Activated CD4-positive, alpha-beta T cell treated with anti-CD3 and anti-CD28 coated beads, Interleukin-2, Interleukin-4, amounts not matched to agents 100 ng/mL and 50 ng/mL, durations not matched to agents 16 hours and 8 hours (primary cell): ENCODE data around the gene TTC34.
"Not testable (repeated sequence)": the region's sequence is repeated elsewhere in the genome, so short reads cannot be mapped to it uniquely, and the experiment has no call there.

Source experiments
- DNase-seq: peaks from one replicate; pipeline ENCODE4 v3.0.0-alpha.2; 2020; ENCODE audit warnings: low spot score

Gene TTC34

GRCh38 chr1:2798958-2799357 is 2.5 kb downstream of the TTC34 start:
- not testable (repeated sequence) for DNase-seq

DNA sequence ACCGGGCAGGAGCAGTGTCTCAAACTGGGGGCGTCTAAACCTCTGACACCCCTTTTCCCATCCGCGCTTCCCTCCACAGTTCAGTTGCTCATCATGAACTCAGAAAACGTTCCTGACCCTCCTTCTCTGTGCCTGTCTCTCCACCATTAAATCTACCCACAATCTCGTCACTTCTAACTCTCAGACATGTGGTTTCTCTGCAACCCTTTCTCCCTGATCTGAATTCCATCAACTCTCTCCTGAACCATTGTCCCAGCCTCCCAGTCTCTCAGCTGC is 3.8 kb downstream of the TTC34 start:
- no peak for DNase-seq

GRCh38 chr1:2796890-2797740 is 4.4 kb downstream of the TTC34 start:
- no peak for DNase-seq

DNA sequence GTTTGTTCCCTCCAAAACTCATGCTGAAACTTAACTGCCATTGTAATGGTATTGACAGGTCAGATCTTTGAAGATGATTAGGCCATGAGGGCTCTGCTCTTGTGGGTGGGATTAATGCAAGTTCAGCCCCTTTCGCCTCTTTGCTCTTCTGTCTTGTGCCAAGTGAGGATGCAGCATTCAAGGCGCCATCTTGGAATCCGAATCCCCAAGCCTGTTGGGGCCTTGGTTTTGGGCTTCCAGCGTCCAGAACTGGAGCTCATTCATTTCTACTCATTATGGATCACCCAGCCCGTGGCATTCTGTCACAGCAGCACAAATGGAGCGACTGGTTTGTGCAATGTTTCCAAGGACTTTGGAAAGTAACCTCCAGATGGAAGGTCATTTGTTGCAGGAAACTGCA is 5.6 kb downstream of the TTC34 start:
- DNase-seq: no peak

DNA sequence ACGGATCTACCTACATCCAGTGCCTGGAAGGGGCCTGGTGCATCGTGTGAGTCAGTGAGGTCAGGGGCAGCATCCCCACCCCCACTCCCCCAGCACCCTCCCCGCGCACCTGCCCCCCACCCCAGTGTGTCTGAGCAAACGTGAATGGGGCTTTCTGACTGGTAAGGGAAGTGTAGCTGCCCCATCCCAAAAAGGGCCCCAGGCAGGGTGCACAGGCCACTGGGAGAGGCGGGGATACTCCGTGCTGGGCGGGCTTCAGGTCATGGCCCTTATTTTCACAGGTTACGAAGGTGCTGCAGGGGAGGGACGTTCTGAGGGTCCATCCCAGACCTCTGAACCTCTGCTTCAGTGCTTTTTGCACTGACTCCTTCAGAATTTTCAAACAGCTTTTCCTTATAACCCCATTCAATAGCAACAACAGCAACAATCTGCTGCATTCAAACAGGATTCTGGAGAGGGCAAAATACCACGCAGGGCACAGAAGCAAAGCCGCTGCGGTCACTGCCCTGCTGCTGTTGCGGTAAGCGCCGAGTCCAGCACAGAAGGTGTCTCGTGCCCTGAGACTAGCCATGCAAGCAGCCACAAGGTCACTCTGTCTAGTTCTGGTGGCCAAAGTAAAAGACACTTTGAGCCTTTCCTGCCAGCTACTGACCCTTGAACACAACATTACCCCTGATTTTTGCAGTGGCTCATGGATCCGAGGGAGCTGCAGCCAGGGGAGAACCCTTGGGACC is 10.3 kb downstream of the TTC34 start:
- DNase-seq: no peak

- no peak for DNase-seq
Observed at GRCh38 chr1:2789986-2790581, 11.4 kb downstream of the TTC34 start.

DNA sequence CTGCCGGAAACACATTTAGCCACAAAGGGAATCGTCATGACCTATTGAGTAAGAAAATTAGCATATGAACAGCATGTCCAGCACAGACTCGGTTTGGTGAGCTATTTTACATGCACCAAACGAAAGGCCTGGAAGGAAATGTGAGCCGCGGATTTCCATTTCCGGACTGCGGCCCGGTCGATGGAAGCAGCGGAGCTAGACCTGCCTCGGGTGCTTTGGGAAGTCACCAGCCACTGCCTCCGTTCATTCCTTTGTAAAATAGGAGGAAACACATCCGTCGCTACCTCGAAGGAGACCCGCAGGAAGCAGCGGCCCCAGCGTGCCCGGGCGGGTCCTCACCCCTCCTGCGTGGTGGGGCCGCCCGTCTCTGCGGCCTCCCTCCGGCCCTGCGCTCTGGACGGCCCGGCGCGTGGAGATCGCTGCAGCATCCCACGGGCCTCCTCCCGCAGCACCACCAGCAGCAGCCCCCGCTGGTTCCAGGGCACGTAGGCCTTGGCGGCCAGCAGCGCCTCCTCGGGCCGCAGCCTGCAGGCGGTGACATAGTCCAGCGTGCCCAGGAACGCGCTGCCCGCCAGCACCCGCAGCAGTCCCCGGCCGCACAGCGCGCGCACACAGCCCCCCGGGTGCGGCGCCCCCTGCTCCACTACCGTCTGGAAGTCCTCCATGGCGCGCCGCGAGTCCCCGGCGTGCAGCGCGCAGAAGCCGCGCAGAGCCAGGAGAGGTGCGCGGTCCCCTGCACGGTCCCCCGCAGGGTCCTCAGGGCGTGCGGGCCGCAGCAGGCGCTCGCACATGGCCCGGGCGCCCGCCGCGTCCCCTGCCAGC is 12.1 kb downstream of the TTC34 start:
- no peak for DNase-seq

GRCh38 chr1:2788506-2789163 is 12.9 kb downstream of the TTC34 start:
- no peak for DNase-seq

GRCh38 chr1:2787163-2787911 is 14.2 kb downstream of the TTC34 start:
- no peak for DNase-seq

DNA sequence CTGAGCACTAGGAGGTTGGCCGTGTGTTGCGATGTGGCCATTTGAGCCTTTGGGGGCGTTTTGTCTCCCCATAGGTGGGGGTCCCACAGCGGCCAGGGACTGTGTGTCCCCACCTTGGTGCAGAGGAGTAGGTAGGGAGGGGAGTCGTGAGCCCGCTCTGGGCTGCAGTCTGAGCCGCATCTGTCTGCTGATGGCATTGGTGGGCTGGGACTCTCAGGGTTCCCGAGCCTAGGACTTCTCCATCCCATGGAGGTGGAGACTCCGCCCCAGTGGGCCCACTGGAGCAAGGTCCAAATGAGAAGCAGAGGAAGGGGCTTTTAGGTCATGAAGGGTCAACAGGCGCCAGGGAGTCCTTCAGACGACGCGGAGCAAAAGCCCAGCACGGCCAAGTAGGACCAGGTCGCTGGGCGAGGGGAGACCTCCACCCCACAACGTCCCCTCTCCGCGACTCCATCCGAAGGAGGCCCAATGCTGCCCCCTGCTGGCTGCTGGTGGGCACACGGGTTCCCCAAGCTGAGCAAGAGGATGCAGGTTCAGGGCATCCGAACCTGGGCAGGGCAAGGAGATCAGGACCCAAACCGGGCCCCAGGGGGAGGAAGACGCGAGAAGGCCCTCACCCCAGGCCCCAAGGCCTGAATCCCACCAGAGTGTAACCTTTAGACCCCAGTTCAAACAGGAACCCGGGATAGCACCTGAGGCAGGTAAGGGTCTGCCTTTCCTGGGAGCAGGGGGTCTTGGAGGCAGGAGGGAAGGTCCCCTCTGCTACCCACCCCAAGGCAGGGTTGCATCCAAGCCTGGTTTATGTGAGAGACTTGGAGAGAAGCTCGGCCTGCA is 14.9 kb downstream of the TTC34 start:
- DNase-seq: peak; percentile 48

DNA sequence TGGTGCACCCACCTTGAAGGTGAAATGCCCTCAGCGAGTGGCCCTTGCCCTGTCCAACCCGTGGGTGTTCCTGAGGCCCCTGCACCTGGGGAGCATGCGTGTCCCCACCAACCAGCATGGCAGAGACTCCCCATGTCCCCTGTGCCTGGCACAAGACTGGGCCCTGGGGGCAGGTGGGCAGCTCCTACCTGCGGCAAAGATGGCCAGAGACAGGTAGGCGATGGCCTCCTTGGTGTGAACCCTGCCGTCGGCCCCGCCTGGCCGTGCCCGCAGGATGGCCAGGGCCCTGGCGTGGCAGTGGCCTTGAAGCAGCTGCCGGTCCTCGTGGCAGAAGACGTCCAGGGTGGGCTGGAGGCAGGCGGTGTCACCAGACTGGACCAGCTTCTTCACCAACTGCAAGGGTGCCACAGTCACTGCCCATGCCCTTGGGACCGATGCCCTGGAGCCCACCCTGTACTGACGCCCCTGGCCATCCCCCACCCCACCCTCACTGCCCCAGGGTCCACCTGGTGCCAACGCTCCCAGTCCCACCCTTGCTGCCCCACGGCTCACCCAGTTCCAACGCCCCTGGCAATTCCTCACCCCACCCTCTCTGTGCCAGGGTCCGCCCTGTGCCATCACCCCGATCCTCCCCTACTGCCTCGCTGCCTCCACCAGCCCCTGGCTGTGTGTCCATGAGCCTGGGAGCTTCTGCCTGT is 15.7 kb downstream of the TTC34 start:
- DNase-seq: no peak

DNA sequence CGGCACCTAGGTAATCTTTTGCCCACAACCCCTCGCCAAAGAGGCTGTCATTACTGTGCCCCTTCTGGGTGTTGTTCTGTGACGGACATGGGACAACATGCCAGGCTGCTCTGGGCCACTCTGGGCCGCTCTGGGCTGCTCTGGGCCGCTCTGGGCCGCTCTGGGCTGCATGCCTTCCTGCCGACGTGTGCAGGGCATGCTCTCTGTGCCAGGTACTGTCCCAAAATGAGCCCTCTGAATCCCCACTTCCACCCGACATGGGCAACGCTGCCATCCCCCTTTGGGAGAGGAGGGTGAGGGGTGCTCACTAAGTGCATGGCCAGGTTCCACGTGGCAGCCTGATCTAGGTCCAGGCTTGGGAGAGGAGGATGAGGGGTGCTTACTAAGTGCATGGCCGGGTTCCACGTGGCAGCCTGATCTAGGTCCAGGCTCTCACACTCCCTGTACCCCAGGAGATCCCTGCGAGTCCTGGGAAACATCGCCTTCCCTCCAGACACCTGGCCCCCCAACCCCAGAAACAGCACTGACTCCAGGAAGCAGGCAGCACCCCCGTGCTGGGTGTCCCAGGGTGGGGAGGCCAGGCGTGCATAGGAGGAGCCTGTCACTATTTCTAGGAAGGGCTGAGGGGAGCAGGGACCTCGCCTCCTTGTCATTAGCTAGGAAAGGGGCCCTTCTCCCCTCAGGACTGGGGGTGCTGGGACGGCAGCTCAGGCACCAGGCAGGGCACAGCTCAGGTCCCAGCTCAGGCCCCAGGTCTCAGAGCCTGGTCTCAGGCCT is 16.5 kb downstream of the TTC34 start:
- DNase-seq: no peak

DNA sequence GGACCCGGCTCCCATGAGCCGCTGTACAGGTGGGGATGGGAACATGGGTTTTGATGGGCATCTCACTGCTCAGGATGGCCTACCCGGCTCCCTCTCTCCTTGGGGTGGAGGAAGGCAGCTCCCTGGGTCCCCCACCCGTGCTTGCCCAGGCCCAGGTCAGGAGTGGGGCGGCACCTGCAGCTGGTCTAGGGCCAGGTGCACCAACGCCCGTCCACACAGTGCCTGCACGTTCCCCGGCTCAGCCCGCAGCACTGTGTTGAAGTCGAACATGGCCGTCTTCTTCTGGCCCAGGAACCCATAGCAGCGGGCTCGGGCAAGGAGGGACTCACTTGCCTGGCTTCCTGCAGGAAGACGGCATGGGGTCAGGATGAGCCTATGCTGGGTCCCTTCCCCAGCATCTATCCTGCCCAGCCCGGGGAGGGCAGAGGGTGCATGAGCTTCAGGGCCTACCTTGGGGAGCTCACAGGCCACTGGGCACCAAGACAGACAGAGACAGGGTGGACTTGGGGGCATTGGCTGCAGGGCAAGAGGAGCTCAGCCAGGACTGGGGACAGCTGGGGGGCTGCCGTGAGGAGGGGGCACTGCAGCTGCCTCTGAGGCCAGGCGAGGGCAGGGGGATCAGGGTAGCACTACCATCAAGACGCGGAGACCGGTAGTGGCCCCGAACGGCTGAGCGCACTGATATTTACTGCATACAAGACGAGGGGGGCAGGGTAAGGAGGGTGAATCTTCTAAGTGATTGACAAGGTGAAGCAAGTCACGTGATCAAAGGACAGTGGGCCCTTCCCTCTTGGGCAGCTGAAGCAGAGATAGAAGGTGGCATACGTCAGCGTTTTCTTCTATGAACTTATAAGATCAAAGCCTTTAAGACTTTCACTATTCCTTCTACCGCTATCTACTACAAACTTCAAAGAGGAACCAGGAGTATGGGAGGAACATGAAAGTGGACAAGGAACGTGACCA is 17.8 kb downstream of the TTC34 start:
- no peak for DNase-seq

- no peak for DNase-seq
Observed at GRCh38 chr1:2783069-2783434, 18.4 kb downstream of the TTC34 start.

DNA sequence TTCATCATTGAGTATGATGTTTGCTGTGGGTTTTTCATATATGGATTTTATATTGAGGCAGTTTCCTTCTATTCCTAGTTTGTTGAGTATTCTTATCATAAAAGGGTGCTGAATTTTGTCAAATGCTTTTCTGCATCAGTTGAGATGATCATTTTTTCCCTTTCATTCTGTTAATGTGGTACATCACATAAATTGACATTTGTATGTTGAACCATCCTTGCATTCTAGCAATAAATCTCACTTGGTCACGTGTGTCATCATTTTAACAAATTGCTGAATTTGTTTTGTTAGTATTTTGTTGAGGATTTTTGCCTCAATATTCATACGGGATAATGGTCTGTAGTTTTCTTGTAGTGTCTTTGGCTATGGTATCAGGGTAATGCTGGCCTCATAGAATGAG is 19.9 kb downstream of the TTC34 start:
- DNase-seq: no peak

- DNase-seq: no peak
Observed at GRCh38 chr1:2778220-2778592, 23.3 kb downstream of the TTC34 start.

- DNase-seq: no peak
Observed at GRCh38 chr1:2777424-2778219, 23.9 kb downstream of the TTC34 start.
